SU-DHL-6 (cell line): ENCODE measurements around the gene ATF6B.

Source experiments
- H2AFZ ChIP-seq: fragments of 200-600 bp; sonication (generic); 2 replicates; pipeline ENCODE4 v1.6.1; 2014; ENCODE audit warnings: low read depth, mild to moderate bottlenecking, moderate library complexity, mixed read lengths, antibody characterized with exemption, low read length; ENCODE audit not compliant: severe bottlenecking
- H3F3A ChIP-seq: fragments of 200-600 bp; shearing (Covaris generic); 2 replicates; pipeline ENCODE4 v1.6.0; 2016; ENCODE audit warnings: antibody characterized with exemption, mild to moderate bottlenecking; ENCODE audit not compliant: insufficient read depth
- H3K27ac ChIP-seq: fragments of 200-600 bp; sonication (generic); 2 replicates; pipeline ENCODE4 v1.5.1; 2016; ENCODE audit warnings: low read depth, mild to moderate bottlenecking, low read length, moderate library complexity, mixed read lengths
- H3K27me3 ChIP-seq: fragments of 200-600 bp; sonication (generic), shearing (Covaris generic); 2 replicates; pipeline ENCODE4 v1.6.0; 2014; ENCODE audit warnings: mild to moderate bottlenecking, low read length
- H3K36me3 ChIP-seq: fragments of 200-600 bp; sonication (generic); 2 replicates; pipeline ENCODE4 v1.6.1; 2014; ENCODE audit warnings: mild to moderate bottlenecking, low read length, mixed read lengths
- H3K4me2 ChIP-seq: fragments of 300-600, 200-600 bp; shearing (Covaris generic), sonication (generic); 2 replicates; pipeline ENCODE4 v1.6.0; 2014; ENCODE audit warnings: low read length, low read depth, mild to moderate bottlenecking; ENCODE audit not compliant: poor library complexity, severe bottlenecking
- H3K4me3 ChIP-seq: fragments of 200-600 bp; sonication (generic); 2 replicates; pipeline ENCODE4 v1.5.1; 2014; ENCODE audit warnings: antibody characterized with exemption, low read length, mild to moderate bottlenecking, mixed read lengths; ENCODE audit not compliant: insufficient read depth, poor library complexity, severe bottlenecking
- H3K79me2 ChIP-seq: fragments of 200-600 bp; sonication (generic); 2 replicates; pipeline ENCODE4 v1.6.1; 2014; ENCODE audit warnings: mild to moderate bottlenecking, low read length, moderate library complexity; ENCODE audit not compliant: insufficient read depth
- H3K9ac ChIP-seq: fragments of 200-600 bp; sonication (generic); 2 replicates; pipeline ENCODE4 v1.7.0; 2014; ENCODE audit warnings: mild to moderate bottlenecking, low read length
- H3K9me2 ChIP-seq: fragments of 200-600 bp; sonication (generic); replicated peaks from 2 replicates; pipeline ENCODE4 v1.6.1; 2014; ENCODE audit warnings: low read length; ENCODE audit not compliant: insufficient read depth
- H3K9me3 ChIP-seq: fragments of 200-600 bp; sonication (generic); 2 replicates; pipeline ENCODE4 v1.6.1; 2014; ENCODE audit warnings: low read length, mixed read lengths; ENCODE audit not compliant: insufficient read depth
- H4K20me1 ChIP-seq: fragments of 200-600 bp; sonication (generic); 2 replicates; pipeline ENCODE4 v1.6.1; 2014; ENCODE audit warnings: low read depth, mild to moderate bottlenecking, antibody characterized with exemption, low read length, moderate library complexity, mixed read lengths
- CTCF ChIP-seq: fragments of 200-600 bp; sonication (generic); IDR thresholded peaks from one replicate; pipeline ENCODE4 v1.5.1; 2017; ENCODE audit warnings: antibody characterized with exemption, mild to moderate bottlenecking, low read length, moderate library complexity; ENCODE audit not compliant: insufficient read depth, poor library complexity, severe bottlenecking
- EZH2phosphoT487 ChIP-seq: fragments of 200-600 bp; sonication (generic), shearing (Covaris generic); conservative IDR thresholded peaks from 2 replicates; pipeline ENCODE4 v1.6.1; 2018; ENCODE audit warnings: mild to moderate bottlenecking, antibody characterized with exemption, low read length, moderate library complexity, mixed read lengths

Gene ATF6B

GRCh38 chr6:32127717-32128592, at the start of gene ATF6B:
TSS of gene ATF6B (minus strand) at chr6:32128246. CDS start at chr6:32128207, 39 bp downstream.
- peak within 1 kb of the TSS; percentile 57 for H3K27ac ChIP-seq
- H3F3A ChIP-seq, result peaks cover 9% of the 10 kb centered on the region; the same call in 1 of the 2 replicates
- peak within 1 kb of the TSS; percentile 88 for H3K4me3 ChIP-seq
- peak within 1 kb of the TSS; percentile 69 for H2AFZ ChIP-seq
- peaks cover 32% of the 10 kb centered on the region for H3K79me2 ChIP-seq
- H4K20me1 ChIP-seq, result no peaks in the 10 kb centered on the region
- H3K36me3 ChIP-seq, result peaks cover 8% of the 10 kb centered on the region; the same call in 1 of the 2 replicates
- H3K9me2 ChIP-seq, result no peaks in the 10 kb centered on the region
- no peaks in the 10 kb centered on the region for H3K9me3 ChIP-seq
- peak within 1 kb of the TSS; percentile 65 for H3K4me2 ChIP-seq
- H3K27me3 ChIP-seq, result no peaks in the 10 kb centered on the region
- H3K9ac ChIP-seq, result peak within 1 kb of the TSS; percentile 78
- TF ChIP-seq EZH2phosphoT487 (no peak), CTCF (no peak)

GRCh38 chr6:32177183-32177787, 49.2 kb upstream of the ATF6B start:
- Histone ChIP-seq H3K9me2 (no peaks in the 10 kb centered on the region), H3K9ac (peak overlapping the region; percentile 88), H3K79me2 (peaks cover 31% of the 10 kb centered on the region), H3K9me3 (no peaks in the 10 kb centered on the region), H3K36me3 (no peaks in the 10 kb centered on the region), H3K4me2 (peak overlapping the region; percentile 73), H2AFZ (peak overlapping the region; percentile 59), H3K27ac (peak overlapping the region; percentile 81), H3K27me3 (no peaks in the 10 kb centered on the region), H3K4me3 (peak overlapping the region; percentile 86), H3F3A (peaks cover 16% of the 10 kb centered on the region), H4K20me1 (no peaks in the 10 kb centered on the region)
- TF ChIP-seq CTCF (no peak), EZH2phosphoT487 (no peak)

GRCh38 chr6:32176476-32177182, 48.6 kb upstream of the ATF6B start:
- TF ChIP-seq CTCF (no peak), EZH2phosphoT487 (no peak)
- Histone ChIP-seq H3K9ac (peak overlapping the region; percentile 88), H4K20me1 (no peaks in the 10 kb centered on the region), H3K4me2 (peak overlapping the region; percentile 73), H3K36me3 (no peaks in the 10 kb centered on the region), H3K27ac (peak overlapping the region; percentile 81), H3K27me3 (no peaks in the 10 kb centered on the region), H2AFZ (peak overlapping the region; percentile 59), H3F3A (peaks cover 16% of the 10 kb centered on the region), H3K9me2 (no peaks in the 10 kb centered on the region), H3K79me2 (peaks cover 31% of the 10 kb centered on the region), H3K9me3 (no peaks in the 10 kb centered on the region), H3K4me3 (peak overlapping the region; percentile 86)
